ENCODE data around the gene SIRT2.

The SIRT2 gene

GRCh38 chr19:38900743-38901190 lies 1.3 kb upstream of the SIRT2 start:
- peak overlapping the region; percentile 98 for H3K4me3 ChIP-seq (replicated peaks; ENCODE audit: insufficient read depth, low read length)
- H3K27me3 ChIP-seq (ENCODE audit: insufficient read depth, poor library complexity, severe bottlenecking): no peaks in the 10 kb centered on the region
- H3K27ac ChIP-seq (replicated peaks): peak overlapping the region; percentile 84
- no peak for DNase-seq (ENCODE audit: low read depth in 1 of 2, low spot score in 1 of 2)
- TF ChIP-seq SPI1 (IDR thresholded peaks at IDR 0.05; ENCODE audit: borderline replicate concordance, low read depth) (no peak), POLR2AphosphoS5 (IDR thresholded peaks at IDR 0.05; ENCODE audit: low read depth) (no peak), REST (IDR thresholded peaks at IDR 0.05; ENCODE audit: insufficient replicate concordance, low read depth) (no peak), GABPA (IDR thresholded peaks at IDR 0.05; ENCODE audit: low read depth) (no peak), CTCF (IDR thresholded peaks at IDR 0.05; ENCODE audit: insufficient read depth, low read length) (no peak)

GRCh38 chr19:38900202-38900629 lies 798 bp upstream of the SIRT2 start:
- H3K4me3 ChIP-seq (replicated peaks; ENCODE audit: insufficient read depth, low read length): peak overlapping the region; percentile 98
- TF ChIP-seq CTCF (IDR thresholded peaks at IDR 0.05; ENCODE audit: insufficient read depth, low read length): no peak
- TF ChIP-seq GABPA (IDR thresholded peaks at IDR 0.05; ENCODE audit: low read depth): no peak
- no peak for TF ChIP-seq REST (IDR thresholded peaks at IDR 0.05; ENCODE audit: insufficient replicate concordance, low read depth)
- DNase-seq (ENCODE audit: low read depth in 1 of 2, low spot score in 1 of 2): no peak

GRCh38 chr19:38898788-38899446 lies 501 bp downstream of the SIRT2 start:
- Histone ChIP-seq H3K27me3 (ENCODE audit: insufficient read depth, poor library complexity, severe bottlenecking) (no peaks in the 10 kb centered on the region), H3K4me3 (replicated peaks; ENCODE audit: insufficient read depth, low read length) (peak overlapping the region; percentile 98), H3K27ac (replicated peaks) (peak overlapping the region; percentile 61)
- peak in 1 of 2 experiments; percentile 2 for DNase-seq (ENCODE audit: low read depth in 1 of 2, low spot score in 1 of 2)
- no peak for TF ChIP-seq REST (IDR thresholded peaks at IDR 0.05; ENCODE audit: insufficient replicate concordance, low read depth)
- no peak for TF ChIP-seq GABPA (IDR thresholded peaks at IDR 0.05; ENCODE audit: low read depth)
- no peak for TF ChIP-seq SPI1 (IDR thresholded peaks at IDR 0.05; ENCODE audit: borderline replicate concordance, low read depth)
- TF ChIP-seq CTCF (IDR thresholded peaks at IDR 0.05; ENCODE audit: insufficient read depth, low read length): no peak
- TF ChIP-seq POLR2AphosphoS5 (IDR thresholded peaks at IDR 0.05; ENCODE audit: low read depth): no peak

More at GRCh38 chr19:38900202-38900629, 798 bp upstream of the SIRT2 start:
- peak overlapping the region; percentile 84 for H3K27ac ChIP-seq (replicated peaks)
- no peaks in the 10 kb centered on the region for H3K27me3 ChIP-seq (ENCODE audit: insufficient read depth, poor library complexity, severe bottlenecking)

All from HL-60 (cell line).